SK-MEL-5 (cell line): Measurements from ENCODE around the gene TRIM42. TPM values are rescaled to one million over a fixed set of nuclear protein-coding genes. Genes with fewer than 3 reads are reported as not detected.

ENCODE experiments used
- DNase-seq: peaks from one replicate; pipeline ENCODE4 v3.0.0-alpha.2; 2016; ENCODE audit warnings: low read depth, low spot score
- in situ Hi-C: cut with HindIII; loops from 2 replicates; pipeline ENCODE4 v1.10.0; 2016; ENCODE audit warnings: low sequenced_read_pairs, high pct_unique_total_duplicates, low pct_unique_long_range_greater_than_20kb
- total RNA-seq: library from RNA; depleted of rRNA; stranded (reverse); fragments of >200 nt; shearing (Covaris generic); gene quantifications from 2 replicates; pipeline ENCODE4 v1.2.3, GENCODE V29; 2014

TRIM42 gene
- total RNA-seq, 1 experiment from 2014 or later, result not detected

DNA sequence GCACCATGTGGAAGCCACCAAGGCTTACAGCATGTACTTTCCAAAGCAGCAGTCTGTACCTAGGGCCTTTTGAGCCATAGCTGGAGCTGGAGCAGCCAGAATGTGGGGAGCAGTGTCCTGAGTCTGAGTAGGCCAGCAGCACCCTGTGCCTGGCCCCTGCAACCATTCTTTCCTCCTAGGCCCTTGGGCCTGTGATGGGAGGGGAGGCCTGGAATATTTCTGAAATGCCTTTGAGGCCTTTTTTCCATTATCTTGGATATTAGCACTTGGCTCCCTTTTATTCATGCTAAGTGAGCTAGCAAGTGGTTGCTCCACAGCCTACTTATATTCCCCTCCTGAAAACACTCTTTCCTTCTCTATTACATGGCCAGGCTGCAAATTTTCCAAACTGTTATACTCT lies 28.1 kb downstream of the TRIM42 start:
- no peak for DNase-seq
- in situ Hi-C loops, result no loop called here

DNA sequence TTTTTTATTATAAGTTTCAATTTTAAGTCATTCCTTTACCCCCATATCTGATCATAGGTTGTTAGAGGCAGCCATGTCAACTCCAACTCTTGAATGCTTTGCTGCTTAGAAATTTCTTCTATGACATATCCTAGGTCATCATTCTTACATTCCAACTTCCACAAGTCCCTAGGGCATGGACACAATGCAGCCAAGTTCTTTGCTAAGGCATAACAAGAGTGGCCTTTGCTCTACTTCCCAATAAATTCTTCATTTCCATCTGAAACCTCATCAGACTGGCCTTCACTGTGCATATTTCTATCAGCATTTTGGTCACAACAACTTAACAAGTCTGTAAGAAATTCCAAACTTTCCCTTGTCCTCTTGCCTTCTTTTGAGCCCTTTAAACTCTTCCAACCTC lies 28.5 kb downstream of the TRIM42 start:
- in situ Hi-C loops, result no loop called here
- DNase-seq, result no peak

DNA sequence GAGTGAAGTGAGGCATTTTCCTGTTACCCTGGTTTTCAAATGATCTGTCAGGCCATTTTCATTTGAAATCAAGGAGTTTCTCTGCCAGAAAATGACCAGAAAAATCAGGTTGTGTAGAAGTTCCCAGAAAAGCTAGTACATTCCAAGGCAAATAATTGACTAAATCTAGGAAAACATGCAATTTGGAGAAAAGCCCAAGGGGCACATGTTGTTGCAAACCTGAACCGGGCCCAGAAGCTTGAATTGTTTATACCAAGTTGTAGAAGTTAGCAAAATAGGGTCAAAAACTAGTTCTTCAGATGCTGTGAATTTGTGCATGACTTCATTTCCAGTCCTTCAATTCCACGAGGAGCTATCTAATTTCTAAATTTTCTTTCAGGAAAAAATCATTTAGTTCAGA lies 31.0 kb downstream of the TRIM42 start:
- DNase-seq, result no peak
- in situ Hi-C loops, result no loop called here

DNA sequence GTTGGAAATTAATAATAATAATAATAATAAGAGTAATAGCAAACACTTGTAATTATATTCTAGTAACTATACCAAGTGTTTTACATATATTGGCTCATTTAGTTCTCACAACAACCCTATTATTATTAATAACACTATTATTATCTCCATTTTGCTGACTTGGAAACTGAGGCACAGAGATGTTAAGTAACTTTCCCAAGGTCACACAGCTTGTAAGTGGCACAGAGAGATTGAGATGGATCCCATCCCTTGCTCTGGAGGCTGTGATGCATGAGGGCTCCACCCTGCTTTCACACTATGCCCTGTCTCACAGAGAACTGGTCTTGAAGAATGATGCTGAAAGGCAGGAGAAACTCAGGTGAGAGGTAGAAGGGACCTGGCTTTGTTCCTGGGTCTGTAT lies 31.9 kb downstream of the TRIM42 start:
- in situ Hi-C loops, result no loop called here
- no peak for DNase-seq

DNA sequence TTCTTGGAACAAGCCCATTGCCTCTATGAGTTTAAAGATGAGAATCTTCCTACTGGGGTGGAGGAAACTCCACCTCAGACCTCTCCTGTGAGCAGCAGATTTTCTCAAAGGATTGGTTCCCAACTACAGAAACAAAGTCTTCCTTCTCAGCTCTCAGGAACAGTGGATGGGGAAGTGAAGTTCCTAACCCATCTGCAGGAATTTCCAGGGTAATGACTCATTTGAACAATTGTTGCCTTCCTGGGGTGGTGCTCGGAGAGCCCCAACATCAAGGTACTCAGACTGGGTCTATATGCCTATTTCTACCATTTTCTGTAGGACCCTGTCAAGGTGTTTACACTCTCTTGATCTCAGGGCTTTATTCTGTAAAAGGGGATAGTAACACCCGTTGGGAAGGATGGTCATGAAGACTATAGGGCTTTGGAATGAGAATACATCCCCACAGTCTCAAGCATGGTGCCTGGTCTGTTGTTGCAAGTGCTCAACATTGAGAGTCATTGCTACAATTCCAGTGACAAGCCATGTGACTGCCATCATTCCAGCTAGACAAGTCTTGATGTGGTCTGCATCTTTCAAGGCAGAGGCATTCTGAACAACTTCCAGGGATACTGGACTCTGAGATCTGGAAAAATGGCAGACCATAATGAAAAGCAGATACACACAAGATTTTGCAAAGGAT lies 33.0 kb downstream of the TRIM42 start:
- in situ Hi-C loops, result no loop called here

DNA sequence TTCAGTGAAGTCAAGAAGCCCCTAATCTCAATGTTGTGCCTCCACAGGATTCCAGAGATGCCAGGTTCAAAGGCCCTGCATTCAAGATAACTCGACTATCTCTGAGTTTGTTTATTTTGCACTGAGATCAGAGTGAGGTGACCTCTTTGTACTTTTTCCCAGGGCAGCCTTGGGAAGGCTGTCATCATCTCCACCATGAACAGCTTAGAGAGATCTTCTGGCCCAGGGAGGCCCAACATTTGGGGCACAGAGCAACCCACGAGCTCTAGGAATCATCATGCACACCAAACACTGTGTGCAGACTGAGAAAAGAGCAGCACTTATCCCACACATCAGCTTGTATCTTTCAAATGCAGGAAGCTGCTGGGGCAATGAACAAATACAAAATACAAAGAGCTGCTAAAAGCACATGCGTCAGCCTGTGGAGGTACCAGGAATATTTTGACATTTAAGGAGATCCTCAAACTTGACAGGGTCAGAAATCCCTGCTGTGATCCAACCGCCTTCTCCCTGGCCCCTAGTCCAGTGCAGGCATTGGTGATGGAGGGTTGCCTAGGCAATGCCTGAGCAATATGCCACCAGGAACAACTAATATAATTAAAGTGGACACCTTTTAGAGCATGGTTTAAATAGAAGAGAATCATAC lies 33.6 kb downstream of the TRIM42 start:
- in situ Hi-C loops, result no loop called here
- no peak for DNase-seq

More for the DNA sequence above, 33.0 kb downstream of the TRIM42 start:
- no peak for DNase-seq

DNA sequence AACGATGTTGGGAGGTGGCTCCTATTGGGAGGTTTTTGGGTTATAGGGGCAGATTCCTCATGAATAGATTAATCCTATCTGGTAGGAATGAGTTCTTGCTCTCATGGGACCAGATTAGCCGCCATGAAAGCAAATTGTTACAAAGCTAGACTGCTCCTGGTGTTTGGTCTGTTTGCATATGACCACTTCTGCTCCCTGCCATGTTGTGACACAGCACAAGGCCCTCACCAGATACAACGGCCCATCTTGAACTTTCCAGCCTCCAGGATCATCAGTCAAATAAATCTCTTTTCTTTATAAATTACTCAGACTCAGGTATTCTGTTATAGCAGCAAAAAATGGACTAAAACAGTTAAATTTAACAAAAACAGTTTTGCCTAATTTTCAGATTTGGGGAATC lies 34.4 kb downstream of the TRIM42 start:
- in situ Hi-C loops, result no loop called here
- no peak for DNase-seq

DNA sequence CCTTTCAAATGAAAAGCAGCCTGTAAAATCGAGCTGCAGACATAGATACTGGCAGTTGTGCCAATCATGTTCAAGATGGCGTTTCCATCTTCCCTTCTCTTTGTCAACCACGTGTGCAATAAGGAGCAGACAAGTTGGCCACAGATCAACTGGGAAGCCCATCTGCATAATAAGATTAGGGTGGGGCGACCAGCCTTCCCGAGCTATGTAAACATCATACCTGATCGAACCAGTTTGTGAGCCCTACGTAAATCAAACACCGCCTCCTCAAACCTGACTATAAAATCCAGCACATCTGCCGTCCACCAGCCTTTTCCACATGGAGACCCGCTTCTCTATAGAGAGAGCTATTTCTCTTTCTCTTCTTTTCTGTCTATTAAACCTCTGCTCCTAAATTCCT lies 37.2 kb downstream of the TRIM42 start:
- in situ Hi-C loops, result no loop called here
- DNase-seq, result no peak

DNA sequence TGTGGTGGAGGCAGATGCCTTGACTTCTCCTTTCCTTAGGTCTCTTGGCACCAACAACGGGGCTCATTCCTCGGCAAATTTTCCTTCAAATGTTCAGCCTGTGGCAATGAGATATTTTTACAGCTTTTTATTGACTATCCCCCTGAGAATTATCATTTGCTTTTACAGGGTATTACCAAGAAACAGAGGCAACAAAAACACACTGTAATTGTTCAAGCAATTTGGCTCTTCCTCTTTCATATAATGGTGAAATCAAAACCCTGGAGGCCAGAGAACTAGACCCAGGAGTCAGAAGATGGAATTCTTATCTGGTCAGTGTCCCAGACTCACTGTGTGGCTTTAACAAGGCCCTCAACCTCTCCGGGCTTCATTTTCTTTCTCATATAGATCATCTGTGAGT lies 40.1 kb downstream of the TRIM42 start:
- in situ Hi-C loops, result no loop called here
- no peak for DNase-seq

DNA sequence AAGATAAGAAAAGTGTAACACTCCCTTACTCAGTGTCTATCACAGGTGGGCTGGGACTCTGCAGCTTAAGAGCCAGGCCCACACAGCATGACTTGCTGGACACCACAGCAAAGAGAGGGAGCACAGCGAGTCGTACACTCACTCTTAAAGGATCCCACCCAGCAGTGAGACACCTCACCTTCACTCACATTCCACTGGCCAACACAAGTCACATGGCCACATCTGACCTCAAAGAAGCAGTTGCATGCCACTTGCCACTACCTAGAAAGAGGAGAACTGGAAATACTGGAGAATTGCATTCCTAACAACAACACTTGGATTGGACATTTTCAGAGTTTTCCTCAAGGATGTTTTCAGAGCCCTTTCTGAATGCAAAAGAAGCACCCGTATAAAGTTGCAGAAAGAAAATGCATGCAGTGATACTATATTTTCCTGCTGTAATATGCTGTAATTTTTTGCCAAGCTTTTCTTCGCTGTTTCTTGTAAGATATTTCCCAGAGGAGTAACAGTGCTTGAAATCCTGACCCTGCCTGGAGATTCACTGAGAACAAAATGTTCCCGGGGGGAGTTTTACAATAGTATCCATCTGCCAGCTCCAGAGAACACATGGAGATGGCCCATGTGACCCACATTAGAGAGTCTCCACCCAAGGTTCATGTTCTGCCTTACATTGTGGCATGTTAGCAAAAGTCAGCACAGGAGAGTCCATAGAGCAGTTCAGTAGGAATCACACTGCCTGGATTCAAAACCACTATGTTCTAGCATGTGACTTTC lies 42.2 kb downstream of the TRIM42 start:
- DNase-seq, result no peak
- in situ Hi-C loops, result no loop called here

DNA sequence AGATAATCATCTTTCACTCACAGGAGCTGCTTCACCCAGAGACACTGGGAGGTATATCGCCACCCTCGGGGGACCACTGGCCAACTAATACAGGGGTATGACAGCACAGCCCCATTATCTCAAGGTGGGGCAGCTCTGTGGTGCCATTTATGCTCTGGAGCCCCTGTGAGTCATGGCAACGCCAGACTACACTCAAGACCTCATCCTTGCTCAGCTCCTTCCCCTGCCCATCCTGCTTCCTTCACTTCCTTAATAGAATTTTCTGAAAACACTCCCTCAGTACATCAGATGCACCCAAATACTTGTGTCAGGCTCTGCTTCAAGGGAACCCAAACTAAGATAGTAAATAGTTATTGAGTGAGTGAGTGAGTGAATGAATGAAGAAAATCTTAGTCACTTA lies 45.7 kb downstream of the TRIM42 start:
- in situ Hi-C loops, result no loop called here
- no peak for DNase-seq

DNA sequence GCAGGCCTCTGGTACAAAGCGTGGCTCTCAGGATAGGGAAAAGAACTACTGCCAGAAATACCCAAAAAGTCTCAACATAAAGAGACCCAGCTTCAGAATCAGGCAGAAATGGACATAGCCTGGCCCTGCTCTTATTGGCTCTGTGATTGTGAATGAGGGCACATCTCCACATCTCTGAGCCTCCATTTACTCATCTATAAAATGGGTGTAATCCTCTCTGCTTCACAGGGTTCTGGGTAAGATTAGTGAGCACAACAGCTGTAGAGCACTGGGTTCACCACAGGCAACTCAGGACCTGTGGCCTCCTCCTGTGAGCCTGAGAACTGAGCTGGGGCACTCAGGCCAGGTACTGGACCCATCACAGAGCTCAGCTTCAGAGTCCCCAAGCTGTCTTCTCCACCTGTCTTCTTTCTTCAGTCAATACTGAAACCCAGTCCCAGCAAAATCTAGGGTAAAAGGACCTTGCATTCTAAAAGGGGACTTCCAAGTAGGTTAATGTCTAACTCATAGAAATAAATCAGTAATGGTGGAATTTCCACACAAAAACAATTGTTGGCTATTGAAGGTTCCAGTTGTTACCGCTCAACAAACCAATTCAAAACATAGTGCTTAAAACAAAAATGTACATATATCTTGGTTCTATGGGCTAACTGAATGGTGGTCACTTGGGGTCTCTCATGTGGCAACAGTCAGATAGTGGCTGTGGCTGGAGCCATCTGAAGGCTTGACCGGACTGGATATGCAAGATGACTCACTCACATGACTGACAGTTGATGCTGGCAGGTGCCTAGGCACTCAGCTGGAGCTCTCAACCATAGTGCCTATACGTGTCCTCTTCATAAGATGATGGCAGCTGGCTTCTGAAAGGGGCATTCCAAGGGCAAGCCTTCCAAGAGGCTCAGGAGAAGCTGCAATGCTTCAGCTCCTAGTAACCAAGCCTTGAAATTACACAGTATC lies 47.3 kb downstream of the TRIM42 start:
- no peak for DNase-seq
- in situ Hi-C loops, result no loop called here

DNA sequence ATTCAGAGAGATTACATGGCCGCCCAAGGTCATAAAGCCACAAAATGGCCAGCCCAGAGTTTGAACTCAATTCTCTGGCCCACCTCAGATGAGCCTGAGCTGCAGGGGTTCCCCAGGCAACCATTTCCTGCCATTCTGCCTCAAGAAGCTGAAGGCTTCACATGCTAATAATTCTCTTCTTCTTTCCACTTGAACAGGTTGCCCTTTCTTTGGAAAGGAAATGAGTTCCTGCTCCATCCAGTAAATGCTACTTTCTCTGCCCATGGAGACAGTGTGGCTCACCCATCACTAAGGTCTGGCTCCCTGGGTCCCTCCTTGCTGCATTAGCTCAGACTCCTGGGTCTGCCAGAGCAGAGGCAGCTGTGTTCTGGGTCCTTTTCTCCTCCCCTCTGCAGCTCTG lies 48.2 kb downstream of the TRIM42 start:
- no peak for DNase-seq
- in situ Hi-C loops, result no loop called here

DNA sequence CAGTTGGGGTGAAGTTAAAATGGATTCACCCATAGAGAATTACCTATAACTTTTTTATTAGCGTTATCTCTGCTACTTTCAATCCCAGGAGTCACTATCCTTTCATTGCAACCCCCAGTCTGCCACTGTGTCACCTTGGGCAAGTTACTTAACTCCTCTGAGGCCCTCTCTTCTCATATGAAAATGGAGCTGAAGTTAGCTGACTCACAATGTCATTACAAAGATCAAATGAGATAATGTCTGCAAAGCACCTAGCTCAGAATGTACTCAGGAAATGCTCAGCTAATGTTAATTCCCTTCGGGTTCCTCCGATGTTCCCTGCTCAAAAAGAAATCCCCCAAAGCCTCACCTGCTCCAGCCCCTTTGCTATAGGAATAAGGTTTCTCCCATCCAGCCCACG lies 50.0 kb downstream of the TRIM42 start:
- no peak for DNase-seq
- in situ Hi-C loops, result no loop called here

DNA sequence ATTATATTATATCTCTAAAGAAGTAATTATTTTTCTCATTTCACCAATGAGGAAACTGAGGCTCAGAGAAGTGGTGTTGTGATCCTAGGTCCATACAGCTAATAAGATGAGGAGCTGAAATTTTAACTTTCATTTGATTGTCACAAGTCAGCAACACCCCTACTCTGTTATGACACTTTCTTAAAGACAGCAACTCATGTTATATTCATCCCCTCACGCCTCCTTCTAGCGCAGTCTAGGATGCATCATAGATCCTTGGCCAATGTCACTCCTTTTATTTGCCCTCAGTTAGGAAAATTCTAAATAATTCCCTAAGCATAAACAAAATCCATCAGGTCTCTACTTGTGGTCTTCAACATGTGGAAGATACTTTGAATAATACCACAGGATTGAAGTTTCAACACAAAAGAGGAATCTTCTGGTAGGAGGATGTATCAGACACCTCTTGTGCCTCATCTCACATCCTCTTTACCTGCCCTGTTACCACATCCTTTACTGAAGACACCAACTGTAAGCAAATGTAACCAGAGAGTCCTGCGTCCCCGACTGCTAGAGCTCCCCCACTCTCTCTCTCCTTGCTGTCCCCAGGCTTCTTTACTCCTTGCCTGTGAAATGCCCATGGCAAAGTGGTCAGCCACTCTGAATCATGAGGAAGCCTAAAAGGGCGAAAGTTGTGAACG lies 53.7 kb downstream of the TRIM42 start:
- DNase-seq, result no peak
- in situ Hi-C loops, result no loop called here

DNA sequence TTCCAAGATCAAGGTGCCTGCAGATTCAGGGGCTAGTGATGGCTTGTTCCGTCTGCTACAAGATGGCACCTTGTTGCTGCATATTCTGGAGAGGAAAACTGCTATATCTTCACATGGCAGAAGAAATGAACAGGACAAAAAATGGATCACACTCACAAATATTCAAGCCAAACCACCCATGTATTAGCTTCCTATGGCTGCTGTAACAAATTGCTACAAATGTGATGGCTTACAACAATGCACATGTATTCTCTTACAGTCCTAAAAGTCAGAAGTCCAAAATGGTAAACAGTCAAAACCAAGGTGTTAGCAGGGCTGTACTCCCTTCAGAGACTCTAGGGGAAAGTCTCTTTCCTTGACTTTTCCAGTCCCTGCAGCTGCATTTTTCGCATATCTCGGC lies 55.8 kb downstream of the TRIM42 start:
- in situ Hi-C loops, result no loop called here
- no peak for DNase-seq

DNA sequence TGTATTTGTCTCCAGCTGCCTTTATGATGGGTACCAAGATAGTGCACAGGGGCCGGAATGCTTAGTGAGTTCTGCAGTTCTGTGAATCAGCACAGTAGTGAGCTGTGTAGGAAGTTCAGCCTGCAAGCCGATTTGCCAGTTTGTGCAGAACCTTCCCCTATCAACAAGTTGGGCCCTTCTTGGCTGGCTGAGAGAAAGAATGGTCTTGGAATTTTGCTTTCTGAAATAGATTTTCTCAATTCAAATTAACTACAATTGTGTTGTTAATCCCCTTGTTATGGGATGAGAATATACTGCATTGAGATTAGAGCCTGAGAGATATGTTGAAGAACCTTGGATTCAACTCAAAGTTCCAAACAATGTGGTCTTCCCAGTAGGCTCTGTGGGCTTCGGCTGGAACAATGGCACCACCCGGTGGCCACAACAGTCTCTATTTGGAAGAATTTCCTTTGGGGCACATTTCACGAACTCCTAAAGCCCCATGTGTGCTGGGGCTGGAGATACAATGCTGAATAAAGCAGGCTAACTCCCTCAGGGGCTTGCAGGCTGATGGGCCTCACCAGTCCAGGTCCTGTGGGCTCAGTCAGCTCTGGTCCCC lies 59.1 kb downstream of the TRIM42 start:
- in situ Hi-C loops, result no loop called here
- peak; percentile 66 for DNase-seq
